GM23248 (cell line): ENCODE data around the gene VPS8. TPM values are rescaled to one million over a fixed set of nuclear protein-coding genes. Genes with fewer than 3 reads are reported as not detected.
A peak's percentile ranks its signal among the peaks of the same experiment; 100 is the strongest.

Source experiments
- DNase-seq: peaks from one replicate; pipeline ENCODE4 v3.0.0-alpha.2; 2015
- H2AFZ ChIP-seq: fragments of 200-600 bp; sonication (generic); 2 replicates; pipeline ENCODE4 v1.6.1; 2016; ENCODE audit warnings: antibody characterized with exemption
- H3F3A ChIP-seq: fragments of 200-600 bp; sonication (generic); 2 replicates; pipeline ENCODE4 v1.6.1; 2016; ENCODE audit warnings: mild to moderate bottlenecking, antibody characterized with exemption, mixed run types; ENCODE audit not compliant: insufficient read depth
- H3K27ac ChIP-seq: fragments of 200-600 bp; sonication (generic); 2 replicates; pipeline ENCODE4 v1.5.1; 2016; ENCODE audit warnings: mild to moderate bottlenecking
- H3K27me3 ChIP-seq: fragments of 200-600 bp; sonication (generic); replicated peaks from 2 replicates; pipeline ENCODE4 v1.6.1; 2016; ENCODE audit warnings: mild to moderate bottlenecking; ENCODE audit not compliant: insufficient read depth
- H3K36me3 ChIP-seq: fragments of 200-600 bp; sonication (generic); 2 replicates; pipeline ENCODE4 v1.6.1; 2016; ENCODE audit warnings: low read depth, mild to moderate bottlenecking
- H3K4me1 ChIP-seq: fragments of 200-600 bp; sonication (generic); 2 replicates; pipeline ENCODE4 v1.6.1; 2016; ENCODE audit warnings: mild to moderate bottlenecking; ENCODE audit not compliant: insufficient read depth
- H3K4me2 ChIP-seq: fragments of 200-600 bp; sonication (generic); one replicate; pipeline ENCODE4 v1.6.1; 2016; ENCODE audit warnings: mild to moderate bottlenecking; ENCODE audit not compliant: unreplicated experiment
- H3K4me3 ChIP-seq: fragments of 200-600 bp; sonication (generic); 2 replicates; pipeline ENCODE4 v1.5.1; 2016; ENCODE audit warnings: mild to moderate bottlenecking
- H3K79me2 ChIP-seq: fragments of 200-600 bp; sonication (generic); 2 replicates; pipeline ENCODE4 v1.6.1; 2016; ENCODE audit warnings: mild to moderate bottlenecking; ENCODE audit not compliant: insufficient read depth
- H3K9ac ChIP-seq: fragments of 200-600 bp; sonication (generic); 2 replicates; pipeline ENCODE4 v1.6.1; 2016; ENCODE audit warnings: mild to moderate bottlenecking
- H3K9me2 ChIP-seq: fragments of 200-600 bp; sonication (generic); 2 replicates; pipeline ENCODE4 v1.6.1; 2016; ENCODE audit warnings: mixed run types, mild to moderate bottlenecking, moderate library complexity; ENCODE audit not compliant: insufficient read depth
- H3K9me3 ChIP-seq: fragments of 200-600 bp; sonication (generic); one replicate; pipeline ENCODE4 v1.6.1; 2017; ENCODE audit warnings: low read depth
- H4K20me1 ChIP-seq: fragments of 200-600 bp; sonication (generic); 2 replicates; pipeline ENCODE4 v1.6.0; 2016; ENCODE audit not compliant: insufficient read depth
- EZH2 ChIP-seq: fragments of 200-600 bp; sonication (generic); IDR thresholded peaks from 2 replicates; pipeline ENCODE4 v1.6.1; 2018; ENCODE audit warnings: antibody characterized with exemption, mild to moderate bottlenecking; ENCODE audit not compliant: insufficient read depth, poor library complexity, severe bottlenecking
- EZH2phosphoT487 ChIP-seq: fragments of 200-600 bp; sonication (generic); IDR thresholded peaks from 2 replicates; pipeline ENCODE4 v1.6.1; 2018; ENCODE audit warnings: antibody characterized with exemption, moderate library complexity, mild to moderate bottlenecking, low read depth; ENCODE audit not compliant: insufficient read depth
- WGBS, 2 experiments: methylation state at CpG; one replicate each; pipeline ENCODE4 v1.1.6; 2015 to 2017; ENCODE audit warnings: low lambda C conversion rate in 2 of 2, low coverage in 1 of 2; ENCODE audit errors: missing lambda C conversion rate in 2 of 2; 5-methylcytosine and 5-hydroxymethylcytosine counted together
- in situ Hi-C: fragments of 300-500 bp; cut with MboI; formaldehyde crosslinking; loops from 2 replicates; pipeline ENCODE4 v1.15.0; 2020
- polyA plus RNA-seq: library from polyadenylated mRNA; unstranded; fragments of >200 nt; fragmentation: Nextera tagmentation; extraction: Ambion mirVana; gene quantifications from 2 replicates; pipeline ENCODE4 v1.2.1, GENCODE V29; 2016
- total RNA-seq: library from RNA; depleted of rRNA; stranded (reverse); fragments of >200 nt; shearing (Covaris generic); gene quantifications from 2 replicates; pipeline ENCODE4 v1.2.3, GENCODE V29; 2014; rRNA removed

Gene VPS8, protein sequence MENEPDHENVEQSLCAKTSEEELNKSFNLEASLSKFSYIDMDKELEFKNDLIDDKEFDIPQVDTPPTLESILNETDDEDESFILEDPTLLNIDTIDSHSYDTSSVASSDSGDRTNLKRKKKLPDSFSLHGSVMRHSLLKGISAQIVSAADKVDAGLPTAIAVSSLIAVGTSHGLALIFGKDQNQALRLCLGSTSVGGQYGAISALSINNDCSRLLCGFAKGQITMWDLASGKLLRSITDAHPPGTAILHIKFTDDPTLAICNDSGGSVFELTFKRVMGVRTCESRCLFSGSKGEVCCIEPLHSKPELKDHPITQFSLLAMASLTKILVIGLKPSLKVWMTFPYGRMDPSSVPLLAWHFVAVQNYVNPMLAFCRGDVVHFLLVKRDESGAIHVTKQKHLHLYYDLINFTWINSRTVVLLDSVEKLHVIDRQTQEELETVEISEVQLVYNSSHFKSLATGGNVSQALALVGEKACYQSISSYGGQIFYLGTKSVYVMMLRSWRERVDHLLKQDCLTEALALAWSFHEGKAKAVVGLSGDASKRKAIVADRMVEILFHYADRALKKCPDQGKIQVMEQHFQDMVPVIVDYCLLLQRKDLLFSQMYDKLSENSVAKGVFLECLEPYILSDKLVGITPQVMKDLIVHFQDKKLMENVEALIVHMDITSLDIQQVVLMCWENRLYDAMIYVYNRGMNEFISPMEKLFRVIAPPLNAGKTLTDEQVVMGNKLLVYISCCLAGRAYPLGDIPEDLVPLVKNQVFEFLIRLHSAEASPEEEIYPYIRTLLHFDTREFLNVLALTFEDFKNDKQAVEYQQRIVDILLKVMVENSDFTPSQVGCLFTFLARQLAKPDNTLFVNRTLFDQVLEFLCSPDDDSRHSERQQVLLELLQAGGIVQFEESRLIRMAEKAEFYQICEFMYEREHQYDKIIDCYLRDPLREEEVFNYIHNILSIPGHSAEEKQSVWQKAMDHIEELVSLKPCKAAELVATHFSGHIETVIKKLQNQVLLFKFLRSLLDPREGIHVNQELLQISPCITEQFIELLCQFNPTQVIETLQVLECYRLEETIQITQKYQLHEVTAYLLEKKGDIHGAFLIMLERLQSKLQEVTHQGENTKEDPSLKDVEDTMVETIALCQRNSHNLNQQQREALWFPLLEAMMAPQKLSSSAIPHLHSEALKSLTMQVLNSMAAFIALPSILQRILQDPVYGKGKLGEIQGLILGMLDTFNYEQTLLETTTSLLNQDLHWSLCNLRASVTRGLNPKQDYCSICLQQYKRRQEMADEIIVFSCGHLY (N-terminal part only)
- total RNA-seq (36.4 and 45.5 TPM in 2 replicates), polyA plus RNA-seq (17.0 and 17.8 TPM in 2 replicates)

DNA sequence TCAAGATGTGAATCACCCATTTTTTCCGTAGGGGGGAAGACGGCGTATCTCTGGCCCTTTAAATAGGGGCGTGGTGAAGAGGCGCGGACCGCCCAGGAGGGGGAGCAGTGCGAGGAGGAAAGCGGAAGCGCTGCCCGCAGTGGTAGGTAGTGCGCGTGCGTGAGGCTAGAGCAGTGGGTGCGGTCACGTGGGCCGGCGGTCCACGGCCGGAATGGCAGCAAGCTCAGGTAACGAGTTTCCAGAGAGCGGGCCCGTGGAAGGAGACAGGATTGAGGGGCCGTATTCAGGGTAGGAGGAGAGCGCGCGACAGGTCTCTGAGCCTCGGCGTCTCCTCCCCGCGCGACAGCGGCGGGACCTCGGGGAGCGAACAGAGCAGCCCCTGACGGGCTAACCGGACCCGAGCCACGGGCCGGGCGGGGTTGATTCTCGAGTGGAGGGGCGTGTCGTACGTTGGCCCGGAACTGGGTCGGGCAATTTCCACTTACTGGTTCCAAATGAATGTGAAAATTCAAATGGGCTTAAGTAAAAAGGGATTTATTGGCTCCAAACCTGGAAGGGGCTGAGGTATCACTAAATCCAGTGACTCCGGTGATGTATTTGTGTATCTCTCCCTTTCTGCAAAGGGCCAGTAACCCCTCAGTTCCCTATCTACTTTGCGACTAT is at the start of gene VPS8:
Gene VPS8, plus strand, starts transcription at position 168 of the 663 bp plus-strand sequence. CDS start 12,467 bp downstream, outside the sequence.
- Histone ChIP-seq H3F3A (no peaks in the 10 kb centered on the region), H4K20me1 (no peaks in the 10 kb centered on the region), H3K4me1 (peaks cover 6% of the 10 kb centered on the region; the same call in 1 of the 2 replicates), H3K9me3 (no peaks in the 10 kb centered on the region), H3K27ac (peak within 1 kb of the TSS; percentile 18; the same call in 1 of the 2 replicates), H3K79me2 (peaks cover 39% of the 10 kb centered on the region), H3K36me3 (no peaks in the 10 kb centered on the region), H2AFZ (peak within 1 kb of the TSS; percentile 97), H3K9ac (peak within 1 kb of the TSS; percentile 79), H3K4me2 (peak within 1 kb of the TSS; percentile 94), H3K9me2 (no peaks in the 10 kb centered on the region), H3K4me3 (peak within 1 kb of the TSS; percentile 90), H3K27me3 (no peaks in the 10 kb centered on the region)
- TF ChIP-seq EZH2 (no peak), EZH2phosphoT487 (no peak)
- 0 to 1% methylated on average over 49 to 50 of the region's 50 CpGs for WGBS, 2 experiments
- DNase-seq: peak; percentile 98
- in situ Hi-C loops: no loop called here

DNA sequence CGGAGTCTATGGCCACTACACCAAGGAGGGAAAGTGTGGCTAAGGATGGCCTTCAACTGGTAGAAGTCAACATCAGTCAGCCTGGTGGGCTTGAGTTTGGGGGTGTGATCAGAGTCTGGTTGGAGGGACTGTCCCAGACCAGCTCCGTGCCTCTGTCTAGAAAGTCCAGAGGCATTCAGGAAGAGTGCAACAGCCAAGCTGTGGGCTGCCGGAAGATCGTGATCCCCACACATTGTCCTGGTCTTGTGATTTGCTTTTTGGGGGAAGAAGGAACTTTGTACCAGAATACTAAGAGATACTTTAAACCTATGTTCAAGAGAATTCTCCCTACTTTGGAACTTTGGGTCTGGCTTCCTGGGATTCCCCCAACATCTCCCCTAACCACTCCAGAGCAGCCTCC is 47.8 kb upstream of the VPS8 start:
- Histone ChIP-seq H3K9me3 (no peaks in the 10 kb centered on the region), H4K20me1 (no peaks in the 10 kb centered on the region), H3K4me1 (peaks cover 12% of the 10 kb centered on the region), H3K36me3 (no peaks in the 10 kb centered on the region), H3K9ac (no peak overlapping the region), H3K79me2 (no peaks in the 10 kb centered on the region), H3K4me3 (no peak overlapping the region), H3K27me3 (no peaks in the 10 kb centered on the region), H3K4me2 (no peak overlapping the region), H3F3A (peaks cover 7% of the 10 kb centered on the region; the same call in 1 of the 2 replicates), H2AFZ (no peak overlapping the region), H3K9me2 (no peaks in the 10 kb centered on the region), H3K27ac (no peak overlapping the region)
- in situ Hi-C loops: no loop called here
- TF ChIP-seq EZH2 (no peak), EZH2phosphoT487 (no peak)
- DNase-seq: no peak
- 96% methylated on average over 4 of the region's 4 CpGs for WGBS, 2 experiments

DNA sequence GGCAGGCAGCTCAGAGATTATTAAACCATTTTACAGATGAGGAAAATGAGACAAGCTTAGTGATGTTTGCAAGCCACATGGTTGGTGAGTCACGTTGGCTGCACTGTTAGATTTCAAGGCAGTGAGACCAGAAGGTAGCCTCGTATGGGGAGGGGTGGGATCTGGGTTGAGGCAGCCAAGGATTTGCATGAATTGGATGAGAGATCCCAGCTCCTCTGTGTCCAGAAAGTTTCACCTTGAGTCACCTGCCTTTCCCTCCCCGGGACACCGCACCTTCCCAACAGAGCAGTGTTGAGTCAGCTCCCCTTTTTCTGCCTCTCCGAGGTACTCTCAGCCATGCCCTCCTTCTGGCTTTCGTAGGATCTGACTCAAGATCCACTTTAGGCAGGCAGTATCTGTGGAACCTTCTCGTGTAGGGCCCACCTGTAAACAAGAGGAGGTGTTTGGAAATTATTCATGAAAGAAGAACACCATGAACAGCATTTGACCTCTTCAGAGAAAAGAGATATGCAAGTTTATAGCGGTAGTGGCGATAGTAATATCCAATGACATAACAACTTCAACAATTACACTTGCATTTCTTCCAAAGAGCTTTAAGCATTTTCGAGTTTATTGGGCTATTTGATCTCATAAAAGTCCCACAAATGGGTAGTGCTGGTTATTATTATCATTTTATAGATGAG is 46.8 kb upstream of the VPS8 start:
- Histone ChIP-seq H3F3A (peaks cover 7% of the 10 kb centered on the region; the same call in 1 of the 2 replicates), H4K20me1 (no peaks in the 10 kb centered on the region), H3K27me3 (no peaks in the 10 kb centered on the region), H3K9me3 (no peaks in the 10 kb centered on the region), H3K27ac (no peak overlapping the region), H3K9me2 (no peaks in the 10 kb centered on the region), H3K79me2 (no peaks in the 10 kb centered on the region), H3K4me2 (no peak overlapping the region), H3K36me3 (no peaks in the 10 kb centered on the region), H3K4me1 (peaks cover 12% of the 10 kb centered on the region), H2AFZ (no peak overlapping the region), H3K4me3 (no peak overlapping the region), H3K9ac (no peak overlapping the region)
- TF ChIP-seq EZH2 (no peak), EZH2phosphoT487 (no peak)
- no peak for DNase-seq
- in situ Hi-C loops: no loop called here
- WGBS, 2 experiments: 80 to 82% methylated on average over 10 of the region's 10 CpGs
